H9 (cell line): ENCODE measurements around the gene TMIGD3. TPM values are rescaled to one million over a fixed set of nuclear protein-coding genes. Genes with fewer than 3 reads are reported as not detected.

ENCODE experiments used
- DNase-seq: peaks from one replicate; pipeline ENCODE4 v3.0.0-alpha.2; 2017
- H2AFZ ChIP-seq: one replicate; pipeline ENCODE4 v1.6.1; 2013; ENCODE audit warnings: mild to moderate bottlenecking, low read length, control low read depth, moderate library complexity
- H2AK5ac ChIP-seq: 2 replicates; pipeline ENCODE4 v1.6.1; 2013; ENCODE audit warnings: low read length, control low read depth, mixed read lengths; ENCODE audit not compliant: insufficient read length
- H2BK120ac ChIP-seq: one replicate; pipeline ENCODE4 v1.6.1; 2013; ENCODE audit warnings: low read depth, mild to moderate bottlenecking, low read length, control low read depth, inconsistent platforms; ENCODE audit not compliant: poor library complexity, severe bottlenecking
- H2BK12ac ChIP-seq: 2 replicates; pipeline ENCODE4 v1.6.1; 2013; ENCODE audit warnings: low read length, control low read depth, mixed read lengths, low read depth; ENCODE audit not compliant: insufficient read length
- H2BK15ac ChIP-seq: 2 replicates; pipeline ENCODE4 v1.6.1; 2013; ENCODE audit warnings: low read depth, low read length, control low read depth
- H2BK20ac ChIP-seq: one replicate; pipeline ENCODE4 v1.6.1; 2013; ENCODE audit warnings: low read depth, mild to moderate bottlenecking, low read length, control low read depth, inconsistent platforms; ENCODE audit not compliant: poor library complexity, severe bottlenecking
- H2BK5ac ChIP-seq: 2 replicates; pipeline ENCODE4 v1.6.1; 2013; ENCODE audit warnings: low read length, control low read depth, mixed read lengths; ENCODE audit not compliant: insufficient read length
- H3K14ac ChIP-seq: 2 replicates; pipeline ENCODE4 v1.6.1; 2013; ENCODE audit warnings: low read length, control low read depth; ENCODE audit not compliant: insufficient read depth
- H3K18ac ChIP-seq: 2 replicates; pipeline ENCODE4 v1.6.1; 2013; ENCODE audit warnings: low read depth, mild to moderate bottlenecking, mixed read lengths, low read length, control low read depth; ENCODE audit not compliant: insufficient read length
- H3K23ac ChIP-seq: 2 replicates; pipeline ENCODE4 v1.6.1; 2013; ENCODE audit warnings: low read length, control low read depth, mixed read lengths, low read depth; ENCODE audit not compliant: insufficient read length
- H3K23me2 ChIP-seq: 2 replicates; pipeline ENCODE4 v1.6.1; 2013; ENCODE audit warnings: low read depth, mild to moderate bottlenecking, mixed read lengths, low read length, control low read depth; ENCODE audit not compliant: insufficient read length, poor library complexity, severe bottlenecking
- H3K27ac ChIP-seq: 2 replicates; pipeline ENCODE4 v1.5.1; 2013; ENCODE audit warnings: low read length, control low read depth, mixed read lengths, low read depth; ENCODE audit not compliant: insufficient read length
- H3K27me3 ChIP-seq: 2 replicates; pipeline ENCODE4 v1.6.1; 2013; ENCODE audit warnings: low read length, control low read depth, inconsistent platforms; ENCODE audit not compliant: insufficient read depth
- H3K4ac ChIP-seq: 2 replicates; pipeline ENCODE4 v1.6.1; 2013; ENCODE audit warnings: low read depth, mild to moderate bottlenecking, control low read depth, inconsistent platforms, low read length, moderate library complexity
- H3K4me1 ChIP-seq: 2 replicates; pipeline ENCODE4 v1.6.1; 2013; ENCODE audit warnings: low read length, control low read depth, inconsistent platforms; ENCODE audit not compliant: insufficient read depth
- H3K4me2 ChIP-seq: 2 replicates; pipeline ENCODE4 v1.6.1; 2013; ENCODE audit warnings: low read length, control low read depth, mixed read lengths; ENCODE audit not compliant: insufficient read length, insufficient read depth
- H3K56ac ChIP-seq: 2 replicates; pipeline ENCODE4 v1.6.1; 2013; ENCODE audit warnings: low read depth, mild to moderate bottlenecking, mixed read lengths, low read length, control low read depth; ENCODE audit not compliant: insufficient read length
- H3K79me1 ChIP-seq: 2 replicates; pipeline ENCODE4 v1.6.1; 2013; ENCODE audit warnings: low read depth, mild to moderate bottlenecking, moderate library complexity, low read length, control low read depth, inconsistent platforms; ENCODE audit not compliant: insufficient read depth, poor library complexity, severe bottlenecking
- H3K79me2 ChIP-seq: 2 replicates; pipeline ENCODE4 v1.6.1; 2013; ENCODE audit warnings: low read length, control low read depth, inconsistent platforms; ENCODE audit not compliant: insufficient read depth
- H3K9ac ChIP-seq: 2 replicates; pipeline ENCODE4 v1.6.1; 2013; ENCODE audit warnings: low read length, control low read depth, mixed read lengths; ENCODE audit not compliant: insufficient read length; ENCODE audit errors: extremely low read depth
- H3K9me3 ChIP-seq: one replicate; pipeline ENCODE4 v1.6.1; 2013; ENCODE audit warnings: low read depth, low read length, inconsistent platforms; ENCODE audit not compliant: control insufficient read depth
- H3T11ph ChIP-seq: one replicate; pipeline ENCODE4 v1.6.1; 2013; ENCODE audit warnings: mild to moderate bottlenecking, low read length, control low read depth, inconsistent platforms
- H4K20me1 ChIP-seq: one replicate; pipeline ENCODE4 v1.6.1; 2013; ENCODE audit not compliant: control insufficient read depth, insufficient read length, insufficient read depth
- H4K5ac ChIP-seq: 2 replicates; pipeline ENCODE4 v1.6.1; 2013; ENCODE audit warnings: low read depth, mild to moderate bottlenecking, mixed read lengths, low read length, control low read depth; ENCODE audit not compliant: insufficient read length
- H4K8ac ChIP-seq: replicated peaks from 2 replicates; pipeline ENCODE4 v1.6.1; 2013; ENCODE audit warnings: low read length, control low read depth, mixed read lengths, low read depth; ENCODE audit not compliant: insufficient read length
- H4K91ac ChIP-seq: 2 replicates; pipeline ENCODE4 v1.6.1; 2013; ENCODE audit warnings: low read depth, mild to moderate bottlenecking, moderate library complexity, mixed read lengths, low read length, control low read depth; ENCODE audit not compliant: insufficient read length
- H3K27ac Mint-ChIP-seq, 3 experiments: 2 replicates in 2 of 3; 3 replicates in 1 of 3; pipeline ENCODE4 v1.8.0; 2020 to 2021; ENCODE audit warnings: mixed read lengths in 3 of 3, mild to moderate bottlenecking in 1 of 3, moderate library complexity in 1 of 3
- H3K27me3 Mint-ChIP-seq: 2 replicates; pipeline ENCODE4 v1.8.0; 2021; ENCODE audit warnings: low read depth, mild to moderate bottlenecking, moderate library complexity, mixed read lengths
- H3K36me3 Mint-ChIP-seq, 3 experiments: 2 replicates in 2 of 3; 3 replicates in 1 of 3; pipeline ENCODE4 v1.8.0; 2020 to 2021; ENCODE audit warnings: low read depth in 3 of 3, mixed read lengths in 3 of 3; ENCODE audit not compliant: insufficient read depth in 1 of 3
- H3K4me1 Mint-ChIP-seq, 2 experiments: 2 replicates each; pipeline ENCODE4 v1.8.0; 2020; ENCODE audit warnings: mixed read lengths in 2 of 2
- H3K4me3 Mint-ChIP-seq, 2 experiments: 2 replicates in 1 of 2; 3 replicates in 1 of 2; pipeline ENCODE4 v1.8.0; 2020 to 2021; ENCODE audit warnings: mild to moderate bottlenecking in 2 of 2, mixed read lengths in 2 of 2, moderate library complexity in 1 of 2
- H3K9me3 Mint-ChIP-seq, 2 experiments: 2 replicates in 1 of 2; 3 replicates in 1 of 2; pipeline ENCODE4 v1.8.0; 2020; ENCODE audit warnings: mild to moderate bottlenecking in 2 of 2, mixed read lengths in 2 of 2, moderate library complexity in 1 of 2
- WGBS: extraction: QIAGEN DNeasy Blood & Tissue Kit; methylation state at CpG from one replicate; pipeline ENCODE4 v1.1.7; 2013; ENCODE audit warnings: missing lambda C conversion rate, low lambda C conversion rate, mixed read lengths; ENCODE audit not compliant: insufficient read length; ENCODE audit errors: extremely low coverage; 5-methylcytosine and 5-hydroxymethylcytosine counted together
- total RNA-seq: library from RNA; stranded (reverse); gene quantifications from 2 replicates; pipeline ENCODE4 v1.2.1, GENCODE V29; 2021
- TF ChIP-seq, protein P1 (sequence below): fragments of 200-600 bp; sonication (generic); conservative IDR thresholded peaks from 3 replicates; pipeline ENCODE4 v1.8.0; 2021; ENCODE audit warnings: antibody characterized with exemption, mild to moderate bottlenecking

TMIGD3 gene
- total RNA-seq, 1 experiment from 2014 or later = not detected

DNA sequence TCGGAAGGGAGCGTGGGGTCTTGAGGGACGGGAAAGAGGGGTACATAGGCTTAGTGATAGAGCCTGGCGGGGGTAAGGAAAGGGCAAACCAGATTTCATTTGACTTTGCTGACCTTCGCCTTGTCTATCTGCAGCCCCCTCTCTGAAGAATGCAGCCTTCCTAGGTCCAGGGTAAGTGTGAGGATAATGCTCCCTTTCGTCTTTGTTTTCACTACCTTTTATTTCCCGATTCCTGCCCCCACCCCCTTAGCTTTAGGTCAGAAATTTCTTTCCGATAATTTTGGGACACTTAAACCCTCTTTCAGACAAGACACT, 53.8 kb downstream of the TMIGD3 start:
- peak overlapping the region; percentile 96 to 100 (median 99) for H3K27ac Mint-ChIP-seq

More for the DNA sequence above, 53.8 kb downstream of the TMIGD3 start:
- Histone ChIP-seq H3T11ph (no peak overlapping the region), H2BK120ac (no peak overlapping the region), H3K27me3 (no peaks in the 10 kb centered on the region), H3K4me2 (peak overlapping the region; percentile 77), H3K23me2 (peaks cover 14% of the 10 kb centered on the region), H3K56ac (peak overlapping the region; percentile 57), H4K8ac (peak overlapping the region; percentile 44), H4K20me1 (no peaks in the 10 kb centered on the region), H3K4ac (no peak overlapping the region), H4K91ac (no peak overlapping the region), H2AFZ (no peak overlapping the region), H4K5ac (peak overlapping the region; percentile 50), H3K14ac (peak overlapping the region; percentile 82; the same call in 1 of the 2 replicates), H2BK5ac (no peak overlapping the region), H2AK5ac (no peak overlapping the region), H2BK15ac (no peak overlapping the region), H3K9me3 (no peaks in the 10 kb centered on the region), H3K23ac (no peak overlapping the region), H3K27ac (peak overlapping the region; percentile 63), H3K4me1 (no peaks in the 10 kb centered on the region), H2BK20ac (no peak overlapping the region), H3K9ac (peak overlapping the region; percentile 98), H3K18ac (peak overlapping the region; percentile 62), H2BK12ac (no peak overlapping the region), H3K79me1 (peaks cover 16% of the 10 kb centered on the region), H3K79me2 (peaks cover 18% of the 10 kb centered on the region; the same call in 1 of the 2 replicates)
- no CpG with 5 or more reads among the region's 8 CpGs for WGBS
- DNase-seq = no peak
- H3K4me3 Mint-ChIP-seq = peak overlapping the region; percentile 100
- peaks cover 12 to 21% of the 10 kb centered on the region in 2 experiments for H3K4me1 Mint-ChIP-seq
- H3K27me3 Mint-ChIP-seq = no peaks in the 10 kb centered on the region
- H3K36me3 Mint-ChIP-seq = peaks cover 15 to 54% (median 33%) of the 10 kb centered on the region in 3 experiments
- no peaks in the 10 kb centered on the region for H3K9me3 Mint-ChIP-seq
- TF ChIP-seq, protein P1, sequence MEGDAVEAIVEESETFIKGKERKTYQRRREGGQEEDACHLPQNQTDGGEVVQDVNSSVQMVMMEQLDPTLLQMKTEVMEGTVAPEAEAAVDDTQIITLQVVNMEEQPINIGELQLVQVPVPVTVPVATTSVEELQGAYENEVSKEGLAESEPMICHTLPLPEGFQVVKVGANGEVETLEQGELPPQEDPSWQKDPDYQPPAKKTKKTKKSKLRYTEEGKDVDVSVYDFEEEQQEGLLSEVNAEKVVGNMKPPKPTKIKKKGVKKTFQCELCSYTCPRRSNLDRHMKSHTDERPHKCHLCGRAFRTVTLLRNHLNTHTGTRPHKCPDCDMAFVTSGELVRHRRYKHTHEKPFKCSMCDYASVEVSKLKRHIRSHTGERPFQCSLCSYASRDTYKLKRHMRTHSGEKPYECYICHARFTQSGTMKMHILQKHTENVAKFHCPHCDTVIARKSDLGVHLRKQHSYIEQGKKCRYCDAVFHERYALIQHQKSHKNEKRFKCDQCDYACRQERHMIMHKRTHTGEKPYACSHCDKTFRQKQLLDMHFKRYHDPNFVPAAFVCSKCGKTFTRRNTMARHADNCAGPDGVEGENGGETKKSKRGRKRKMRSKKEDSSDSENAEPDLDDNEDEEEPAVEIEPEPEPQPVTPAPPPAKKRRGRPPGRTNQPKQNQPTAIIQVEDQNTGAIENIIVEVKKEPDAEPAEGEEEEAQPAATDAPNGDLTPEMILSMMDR = no peak
